Inflammatory macrophage treated with lipopolysaccharide for 1 hour (primary cell): ENCODE data around the gene APC2.
"Not testable (repeated sequence)": the region's sequence is repeated elsewhere in the genome, so short reads cannot be mapped to it uniquely, and the experiment has no call there.

Experiments used
- DNase-seq, 2 donors: peaks; one replicate each; pipeline ENCODE4 v3.0.0-alpha.2; 2020 to 2022

Gene APC2

DNA sequence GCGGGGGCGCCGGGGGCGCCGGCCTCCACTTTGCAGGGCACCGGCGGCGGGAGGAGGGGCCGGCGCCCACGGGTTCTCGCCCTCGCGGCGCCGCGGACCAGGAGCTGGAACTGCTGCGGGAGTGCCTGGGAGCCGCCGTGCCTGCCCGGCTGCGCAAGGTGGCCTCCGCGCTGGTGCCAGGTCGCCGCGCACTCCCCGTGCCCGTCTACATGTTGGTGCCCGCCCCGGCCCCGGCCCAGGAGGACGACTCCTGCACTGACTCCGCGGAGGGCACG lies 17.2 kb downstream of the APC2 start:
- DNase-seq: no peak

DNA sequence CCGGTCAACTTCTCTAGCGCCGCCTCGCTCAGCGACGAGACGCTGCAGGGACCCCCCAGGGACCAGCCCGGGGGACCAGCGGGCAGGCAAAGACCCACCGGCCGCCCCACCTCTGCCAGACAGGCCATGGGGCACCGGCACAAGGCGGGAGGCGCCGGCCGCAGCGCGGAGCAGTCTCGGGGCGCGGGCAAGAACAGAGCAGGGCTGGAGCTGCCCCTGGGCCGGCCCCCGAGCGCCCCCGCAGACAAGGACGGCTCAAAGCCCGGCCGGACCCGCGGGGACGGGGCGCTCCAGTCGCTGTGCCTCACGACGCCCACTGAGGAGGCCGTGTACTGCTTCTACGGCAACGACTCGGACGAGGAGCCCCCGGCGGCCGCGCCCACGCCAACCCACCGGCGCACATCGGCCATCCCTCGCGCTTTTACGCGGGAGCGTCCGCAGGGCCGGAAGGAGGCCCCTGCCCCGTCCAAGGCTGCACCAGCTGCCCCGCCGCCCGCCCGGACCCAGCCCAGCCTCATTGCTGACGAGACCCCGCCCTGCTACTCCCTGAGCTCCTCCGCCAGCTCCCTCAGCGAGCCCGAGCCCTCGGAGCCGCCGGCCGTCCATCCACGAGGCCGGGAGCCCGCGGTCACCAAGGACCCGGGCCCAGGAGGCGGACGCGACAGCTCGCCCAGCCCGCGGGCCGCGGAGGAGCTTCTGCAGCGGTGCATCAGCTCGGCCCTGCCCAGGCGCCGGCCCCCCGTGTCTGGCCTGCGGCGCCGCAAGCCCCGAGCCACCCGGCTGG lies 17.8 kb downstream of the APC2 start:
- DNase-seq: no peak

GRCh38 chr19:1468274-1468820 lies 18.4 kb downstream of the APC2 start:
- DNase-seq: no peak

GRCh38 chr19:1468821-1469254 lies 18.9 kb downstream of the APC2 start:
- peak; percentile 8 to 34 for DNase-seq

DNA sequence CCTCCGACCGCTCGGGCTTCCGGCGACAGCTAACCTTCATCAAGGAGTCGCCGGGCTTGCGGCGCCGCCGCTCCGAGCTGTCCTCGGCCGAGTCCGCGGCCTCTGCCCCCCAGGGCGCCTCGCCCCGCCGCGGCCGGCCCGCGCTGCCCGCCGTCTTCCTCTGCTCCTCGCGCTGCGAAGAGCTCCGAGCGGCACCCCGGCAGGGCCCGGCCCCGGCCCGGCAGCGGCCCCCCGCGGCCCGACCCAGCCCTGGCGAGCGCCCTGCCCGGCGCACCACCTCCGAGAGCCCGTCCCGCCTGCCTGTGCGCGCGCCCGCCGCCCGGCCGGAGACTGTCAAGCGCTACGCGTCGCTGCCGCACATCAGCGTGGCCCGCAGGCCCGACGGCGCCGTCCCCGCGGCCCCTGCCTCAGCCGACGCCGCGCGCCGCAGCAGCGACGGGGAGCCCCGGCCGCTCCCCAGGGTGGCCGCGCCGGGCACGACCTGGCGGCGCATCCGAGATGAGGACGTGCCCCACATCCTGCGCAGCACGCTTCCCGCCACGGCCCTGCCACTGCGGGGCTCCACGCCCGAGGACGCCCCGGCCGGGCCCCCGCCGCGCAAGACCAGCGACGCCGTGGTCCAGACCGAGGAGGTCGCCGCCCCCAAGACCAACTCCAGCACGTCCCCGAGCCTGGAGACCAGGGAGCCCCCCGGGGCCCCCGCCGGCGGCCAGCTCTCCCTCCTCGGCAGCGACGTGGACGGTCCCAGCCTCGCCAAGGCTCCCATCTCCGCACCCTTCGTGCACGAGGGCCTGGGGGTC lies 19.5 kb downstream of the APC2 start:
- DNase-seq: no peak

DNA sequence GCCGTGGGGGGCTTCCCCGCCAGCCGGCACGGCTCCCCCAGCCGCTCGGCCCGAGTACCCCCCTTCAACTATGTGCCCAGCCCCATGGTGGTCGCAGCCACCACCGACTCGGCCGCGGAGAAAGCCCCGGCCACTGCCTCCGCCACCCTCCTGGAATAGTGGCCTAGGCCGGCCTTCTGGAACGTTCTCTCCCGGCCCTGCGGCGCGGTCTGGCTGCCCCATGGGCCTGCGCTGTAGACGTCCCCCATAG lies 20.1 kb downstream of the APC2 start:
- DNase-seq: no peak

DNA sequence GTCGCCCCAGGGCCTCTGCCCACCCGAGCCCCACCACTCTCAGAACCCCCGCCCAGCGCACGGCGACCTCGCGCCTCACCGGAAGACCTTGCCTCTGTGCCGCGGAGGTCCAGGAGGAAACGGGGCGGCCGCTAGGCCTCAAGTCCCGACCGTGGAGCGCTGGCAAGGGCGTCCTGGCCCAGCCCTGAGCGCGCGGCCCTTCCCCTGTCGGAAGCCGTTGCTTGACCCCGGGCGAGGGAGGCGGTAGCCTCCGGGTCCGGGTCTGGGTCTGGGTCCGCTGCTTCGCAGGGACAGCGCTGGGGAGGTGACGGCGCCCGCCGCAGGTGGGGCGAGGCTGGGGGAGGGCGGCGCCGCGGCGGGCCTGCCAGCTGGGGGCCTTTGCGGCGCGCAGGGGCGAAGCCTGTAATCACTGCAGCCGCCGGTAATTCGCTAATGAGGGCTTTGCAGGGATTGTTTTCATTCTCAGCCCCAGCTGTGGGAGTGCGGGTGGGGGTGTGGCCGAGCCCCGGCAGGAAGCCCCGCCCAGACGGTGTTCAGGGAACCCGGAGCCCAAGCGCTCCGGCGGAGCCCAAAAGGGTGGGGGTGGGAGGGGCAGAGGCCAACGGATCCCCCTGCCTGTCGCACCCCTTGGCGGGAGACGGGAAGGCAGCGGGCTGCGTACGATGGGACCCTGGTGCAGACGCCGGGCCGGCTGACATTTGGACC lies 20.5 kb downstream of the APC2 start:
- DNase-seq: no peak

DNA sequence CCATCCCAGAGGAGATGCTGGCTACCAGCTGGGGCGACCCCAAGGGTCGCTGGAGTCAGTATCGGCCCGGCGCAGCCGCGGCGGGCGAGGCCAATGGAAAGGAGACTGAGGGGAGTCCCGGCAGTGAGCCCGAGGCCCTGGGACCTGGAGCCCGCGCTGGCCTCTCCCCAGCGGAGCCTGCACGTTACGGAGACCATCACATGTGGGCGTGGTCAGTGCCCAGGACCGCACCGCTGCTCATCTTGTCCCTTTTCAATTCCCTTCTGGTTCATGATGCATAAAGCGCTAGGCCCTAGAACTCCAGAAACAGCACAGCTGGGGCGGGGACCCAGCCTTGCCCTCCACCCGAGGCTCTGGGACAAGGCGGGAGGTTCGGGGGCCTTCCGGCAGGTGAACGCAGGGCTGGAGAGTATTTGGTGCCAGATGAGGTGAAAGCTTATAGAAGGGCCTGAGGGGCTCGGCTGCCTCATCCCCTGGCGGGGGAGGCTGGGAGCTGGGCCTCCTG lies 21.1 kb downstream of the APC2 start:
- DNase-seq: no peak

GRCh38 chr19:1471515-1472160 lies 21.7 kb downstream of the APC2 start:
- peak in 1 of 2 donors; percentile 44 for DNase-seq

GRCh38 chr19:1472231-1473084 lies 22.5 kb downstream of the APC2 start:
- no peak for DNase-seq

GRCh38 chr19:1473085-1473851 lies 23.3 kb downstream of the APC2 start:
- no peak for DNase-seq

DNA sequence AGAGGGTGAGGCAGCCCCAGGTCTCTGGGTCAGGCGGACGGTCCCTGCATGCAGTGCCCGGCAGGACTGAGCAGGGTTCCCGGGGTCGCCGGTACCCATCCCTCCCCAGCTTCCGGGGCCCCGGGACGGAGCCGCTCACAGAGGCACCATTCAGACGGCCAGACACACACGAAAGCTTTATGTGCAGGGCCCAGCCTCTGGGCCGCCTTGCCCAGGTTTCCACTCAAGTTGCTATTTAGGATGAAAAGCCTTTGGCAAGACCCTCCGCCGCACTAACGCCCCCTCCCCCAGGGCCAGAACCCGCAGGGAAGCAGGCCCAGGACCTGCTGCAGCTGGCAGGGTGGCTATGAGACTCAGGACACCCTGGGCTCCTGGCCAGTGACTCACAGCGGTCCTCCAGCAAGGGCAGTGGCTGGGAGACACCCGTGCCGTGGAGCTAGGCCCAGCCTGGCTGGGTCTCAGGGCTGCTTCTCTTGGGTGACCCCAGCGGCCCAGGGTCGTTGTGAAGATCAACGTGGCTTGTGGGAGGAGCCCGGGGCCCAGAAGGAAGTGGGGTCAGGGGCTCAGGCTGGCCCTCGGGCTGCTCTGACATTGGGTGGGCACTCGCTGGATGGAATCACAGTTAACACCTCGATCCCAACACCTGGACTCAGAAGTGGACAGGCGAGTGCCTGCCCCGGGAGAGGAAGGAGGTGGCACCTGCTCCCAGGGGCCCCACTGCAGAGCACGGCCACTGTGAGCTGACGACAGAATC lies 24.3 kb downstream of the APC2 start:
- DNase-seq: no peak

DNA sequence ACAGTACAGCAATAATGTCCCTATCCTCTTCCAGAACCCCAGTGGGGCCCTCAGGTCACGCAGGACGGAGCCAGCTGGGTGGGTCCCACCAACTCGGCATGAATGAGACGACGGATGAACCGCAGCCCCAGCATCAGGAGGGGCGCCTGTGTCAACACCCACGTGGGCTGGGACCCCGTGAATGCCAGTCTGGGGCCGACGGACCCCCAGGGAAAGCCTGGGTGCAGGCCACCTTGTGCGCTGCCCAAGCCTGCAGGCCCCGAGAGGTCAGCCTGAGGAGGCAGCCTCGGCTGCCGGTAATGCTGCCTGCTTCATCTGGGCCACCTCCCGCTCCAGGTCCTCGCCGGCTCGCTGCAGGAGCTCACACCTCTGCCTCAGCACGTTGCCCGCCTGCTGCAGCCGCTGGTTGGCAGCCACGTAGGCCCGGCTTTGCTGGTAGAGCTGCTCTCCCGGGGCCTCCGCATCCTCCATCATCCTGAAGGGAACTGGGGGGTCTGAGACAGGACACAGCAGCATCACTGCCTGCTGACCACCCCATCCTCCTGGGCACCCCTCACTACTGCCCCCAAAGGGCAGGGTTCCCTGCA lies 24.9 kb downstream of the APC2 start:
- no peak for DNase-seq

DNA sequence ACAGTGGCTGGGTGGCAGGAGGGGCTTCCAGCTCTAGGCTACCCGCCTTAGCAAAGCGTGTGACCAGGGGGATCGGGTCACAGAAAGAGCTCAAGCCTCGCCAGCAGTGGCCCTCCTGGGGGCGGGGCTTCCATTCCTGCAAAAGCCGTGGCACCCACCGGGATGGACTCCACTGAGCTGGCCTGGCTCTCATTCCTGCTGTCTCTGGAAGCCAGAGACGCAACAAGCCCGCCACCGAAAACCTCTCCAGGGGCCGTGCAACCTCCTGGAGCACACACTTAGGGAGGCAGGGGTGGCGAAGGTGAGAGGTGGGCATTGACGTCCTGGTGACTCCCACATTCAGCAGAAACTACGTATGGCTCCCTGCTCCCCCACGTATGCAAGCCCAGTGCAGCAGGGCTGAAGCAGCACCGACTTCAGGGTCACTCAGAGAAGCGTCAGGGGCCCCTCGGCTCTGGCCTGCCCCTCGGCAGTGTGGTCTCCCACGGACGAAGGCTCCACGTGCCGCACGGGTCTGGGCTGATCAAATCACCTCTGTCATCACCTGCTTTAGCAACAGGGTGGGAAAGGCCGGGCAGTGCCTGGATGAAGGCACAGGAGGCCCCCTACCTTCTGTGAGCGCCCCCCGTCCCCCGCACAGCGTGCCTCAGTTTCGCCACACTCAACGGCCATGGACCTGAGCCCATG lies 26.0 kb downstream of the APC2 start:
- no peak for DNase-seq

DNA sequence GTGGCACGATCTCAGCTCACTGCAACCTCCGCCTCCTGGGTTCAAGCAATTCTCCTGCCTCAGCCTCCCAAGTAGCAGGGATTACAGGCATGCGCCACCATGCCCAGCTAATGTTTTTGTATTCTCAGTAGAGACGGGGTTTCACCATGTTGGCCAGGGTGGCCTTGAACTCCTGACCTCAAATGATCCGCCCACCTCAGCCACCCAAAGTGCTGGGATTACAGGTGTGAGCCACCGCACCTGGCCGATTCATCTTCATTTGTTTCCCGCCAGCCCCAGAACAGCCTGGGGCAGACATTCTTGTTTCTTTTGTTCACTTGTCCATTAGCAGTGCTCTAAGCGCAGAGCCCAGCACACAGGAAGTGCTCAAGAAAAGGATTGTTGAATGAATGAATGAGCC lies 27.1 kb downstream of the APC2 start:
- DNase-seq: not testable (repeated sequence)

DNA sequence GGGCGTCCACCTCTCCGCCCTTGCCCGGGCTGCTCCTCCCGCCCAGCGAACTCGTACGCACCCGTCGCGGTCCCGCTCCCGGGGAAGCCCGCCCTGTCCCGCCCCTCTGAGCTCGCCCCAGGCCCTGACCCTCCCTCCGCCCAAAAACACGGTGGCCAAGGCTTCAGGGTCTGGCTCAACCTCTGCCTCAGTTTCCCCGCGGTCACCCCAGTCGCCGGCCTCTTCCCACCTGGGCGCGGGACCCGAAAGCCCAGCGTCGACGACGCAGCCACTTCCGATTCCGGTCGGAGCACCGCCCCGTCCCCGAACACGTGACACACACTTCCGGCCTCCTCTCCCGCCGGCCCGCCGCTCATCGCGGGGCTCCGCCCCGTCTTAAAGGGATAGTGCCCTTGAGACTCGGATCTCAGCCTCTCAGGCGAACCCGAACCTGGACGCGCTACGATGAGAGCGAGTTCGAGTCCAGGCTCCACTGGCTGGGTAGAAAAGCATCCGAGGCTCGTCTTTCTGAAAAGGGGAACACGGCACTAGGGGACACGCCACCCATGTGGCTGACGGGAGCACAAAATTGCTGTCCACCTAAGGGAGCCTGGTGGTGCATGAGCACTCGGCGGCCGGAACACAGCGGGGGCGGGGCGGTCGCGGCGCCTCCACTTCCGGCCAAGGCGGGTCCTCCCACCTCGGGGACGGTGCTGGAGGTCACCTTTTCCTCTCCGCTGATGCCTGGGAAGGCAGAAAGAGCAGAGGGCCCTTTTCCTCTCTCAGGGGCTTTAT lies 29.2 kb downstream of the APC2 start, which contains the start of gene C19orf25:
Gene C19orf25 (minus strand): TSS at position 282 of the 774 bp plus-strand sequence. CDS start 312 bp downstream, outside the sequence.
- DNase-seq: peak; percentile 92 to 97

GRCh38 chr19:1481224-1481892 lies 31.4 kb downstream of the APC2 start:
- DNase-seq: no peak

DNA sequence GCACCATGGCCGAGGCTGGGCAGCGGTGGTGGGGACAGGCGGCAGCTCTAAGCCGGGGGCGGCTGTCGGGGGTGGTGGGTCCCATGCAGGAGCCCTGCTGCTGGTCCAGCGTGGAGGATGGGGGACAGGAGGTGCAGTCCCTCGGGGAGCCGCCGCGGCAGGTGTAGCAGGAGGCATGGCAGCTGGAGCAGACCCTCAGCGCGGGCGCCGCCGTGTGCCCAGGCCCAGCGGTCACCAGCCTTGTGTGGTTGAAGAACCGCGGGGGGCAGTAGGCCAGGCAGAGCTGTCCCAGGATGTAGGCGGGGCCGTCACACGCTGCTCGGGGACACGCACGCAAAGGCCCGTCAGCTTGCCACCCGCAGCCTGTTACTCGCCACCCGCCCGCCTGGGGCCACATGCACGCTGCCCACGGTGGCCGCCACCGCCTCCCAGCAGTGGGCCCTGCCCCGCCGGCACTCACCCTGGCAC lies 32.0 kb downstream of the APC2 start:
- no peak for DNase-seq
